Chondrocyte (in vitro differentiated cells): Measurements from ENCODE around the gene SMCR8. TPM values are rescaled to one million over a fixed set of nuclear protein-coding genes. Genes with fewer than 3 reads are reported as not detected.

ENCODE experiments used
- DNase-seq: peaks from one replicate; pipeline ENCODE4 v3.0.0; 2021; ENCODE audit warnings: mixed read lengths, low spot score
- H3K27ac Mint-ChIP-seq: one replicate; pipeline ENCODE4 v1.8.0; 2021; ENCODE audit warnings: mild to moderate bottlenecking, moderate library complexity, mixed read lengths; ENCODE audit not compliant: unreplicated experiment
- H3K27me3 Mint-ChIP-seq: 2 replicates; pipeline ENCODE4 v1.8.0; 2021; ENCODE audit warnings: low read depth, mixed read lengths
- H3K36me3 Mint-ChIP-seq: 2 replicates; pipeline ENCODE4 v1.8.0; 2021; ENCODE audit warnings: low read depth, mixed read lengths
- H3K4me1 Mint-ChIP-seq: 2 replicates; pipeline ENCODE4 v1.8.0; 2021; ENCODE audit warnings: low read depth, mild to moderate bottlenecking, mixed read lengths
- H3K4me3 Mint-ChIP-seq: one replicate; pipeline ENCODE4 v1.8.0; 2021; ENCODE audit warnings: mild to moderate bottlenecking, moderate library complexity, mixed read lengths; ENCODE audit not compliant: unreplicated experiment
- H3K9me3 Mint-ChIP-seq: 2 replicates; pipeline ENCODE4 v1.8.0; 2021; ENCODE audit warnings: low read depth, mixed read lengths
- CTCF ChIP-seq: fragments of 200-600 bp; sonication (generic); IDR thresholded peaks from 2 replicates; pipeline ENCODE4 v1.5.0; 2021; ENCODE audit warnings: antibody characterized with exemption, mild to moderate bottlenecking, moderate library complexity
- long read RNA-seq: library from polyadenylated mRNA; stranded (forward); transcript quantifications from one replicate; pipeline ENCODE4 v2.0.0, GENCODE V29; 2021
- total RNA-seq: library from RNA; stranded (reverse); gene quantifications from 3 replicates; pipeline ENCODE4 v1.2.1, GENCODE V29; 2021

Gene SMCR8
- total RNA-seq, result 15.5 to 16.1 TPM (median 15.7 TPM) in 3 replicates
- long read RNA-seq, result 0 reads

GRCh38 chr17:18314731-18315561 lies at the start of gene SMCR8, which contains the start of gene TOP3A:
Gene SMCR8 (plus strand): TSS chr17:18315293. CDS start chr17:18315790, 497 bp downstream.
Gene TOP3A (minus strand): TSS chr17:18314994. CDS start chr17:18314778, 216 bp downstream.
- H3K27ac Mint-ChIP-seq, result peak within 1 kb of the TSS; percentile 98

GRCh38 chr17:18267366-18267765 lies 47.7 kb upstream of the SMCR8 start:
- no peak overlapping the region for H3K4me3 Mint-ChIP-seq
- TF ChIP-seq CTCF, result no peak
- no peak overlapping the region for H3K27ac Mint-ChIP-seq
- no peak for DNase-seq
- H3K4me1 Mint-ChIP-seq, result peaks cover 8% of the 10 kb centered on the region
- H3K9me3 Mint-ChIP-seq, result no peaks in the 10 kb centered on the region
- H3K36me3 Mint-ChIP-seq, result peaks cover 5% of the 10 kb centered on the region
- H3K27me3 Mint-ChIP-seq, result no peaks in the 10 kb centered on the region

More at GRCh38 chr17:18314731-18315561, at the start of gene SMCR8, which contains the start of gene TOP3A:
- Mint-ChIP-seq H3K9me3 (no peaks in the 10 kb centered on the region), H3K36me3 (peaks cover 3% of the 10 kb centered on the region), H3K4me1 (peaks cover 71% of the 10 kb centered on the region), H3K4me3 (peak within 1 kb of the TSS; percentile 95), H3K27me3 (no peaks in the 10 kb centered on the region)
- no peak for TF ChIP-seq CTCF
- peak; percentile 100 for DNase-seq

- H3K4me1 Mint-ChIP-seq, result peaks cover 8% of the 10 kb centered on the region
- H3K36me3 Mint-ChIP-seq, result peaks cover 8% of the 10 kb centered on the region
- DNase-seq, result no peak
- H3K27me3 Mint-ChIP-seq, result no peaks in the 10 kb centered on the region
- no peaks in the 10 kb centered on the region for H3K9me3 Mint-ChIP-seq
- peak overlapping the region; percentile 71 for H3K27ac Mint-ChIP-seq
- no peak for TF ChIP-seq CTCF
- H3K4me3 Mint-ChIP-seq, result no peak overlapping the region
Measured at GRCh38 chr17:18267927-18268711, 47.0 kb upstream of the SMCR8 start.

GRCh38 chr17:18270046-18270931 lies 44.8 kb upstream of the SMCR8 start:
- H3K4me1 Mint-ChIP-seq, result peaks cover 8% of the 10 kb centered on the region
- peaks cover 6% of the 10 kb centered on the region for H3K36me3 Mint-ChIP-seq
- no peaks in the 10 kb centered on the region for H3K27me3 Mint-ChIP-seq
- DNase-seq, result no peak
- H3K27ac Mint-ChIP-seq, result no peak overlapping the region
- TF ChIP-seq CTCF, result no peak
- no peak overlapping the region for H3K4me3 Mint-ChIP-seq
- H3K9me3 Mint-ChIP-seq, result no peaks in the 10 kb centered on the region
